HG03520 (cell line): ENCODE results near the gene SLC29A4.

Experiments used
- ATAC-seq: cut with Tn5 transposase; IDR thresholded peaks from one replicate; pipeline ENCODE4 v1.9.1; 2021; ENCODE audit warnings: mild to moderate bottlenecking, moderate library complexity; ENCODE audit not compliant: unreplicated experiment

The SLC29A4 gene

GRCh38 chr7:5350600-5351385 is 68.0 kb downstream of the SLC29A4 start:
- no peak for ATAC-seq

DNA sequence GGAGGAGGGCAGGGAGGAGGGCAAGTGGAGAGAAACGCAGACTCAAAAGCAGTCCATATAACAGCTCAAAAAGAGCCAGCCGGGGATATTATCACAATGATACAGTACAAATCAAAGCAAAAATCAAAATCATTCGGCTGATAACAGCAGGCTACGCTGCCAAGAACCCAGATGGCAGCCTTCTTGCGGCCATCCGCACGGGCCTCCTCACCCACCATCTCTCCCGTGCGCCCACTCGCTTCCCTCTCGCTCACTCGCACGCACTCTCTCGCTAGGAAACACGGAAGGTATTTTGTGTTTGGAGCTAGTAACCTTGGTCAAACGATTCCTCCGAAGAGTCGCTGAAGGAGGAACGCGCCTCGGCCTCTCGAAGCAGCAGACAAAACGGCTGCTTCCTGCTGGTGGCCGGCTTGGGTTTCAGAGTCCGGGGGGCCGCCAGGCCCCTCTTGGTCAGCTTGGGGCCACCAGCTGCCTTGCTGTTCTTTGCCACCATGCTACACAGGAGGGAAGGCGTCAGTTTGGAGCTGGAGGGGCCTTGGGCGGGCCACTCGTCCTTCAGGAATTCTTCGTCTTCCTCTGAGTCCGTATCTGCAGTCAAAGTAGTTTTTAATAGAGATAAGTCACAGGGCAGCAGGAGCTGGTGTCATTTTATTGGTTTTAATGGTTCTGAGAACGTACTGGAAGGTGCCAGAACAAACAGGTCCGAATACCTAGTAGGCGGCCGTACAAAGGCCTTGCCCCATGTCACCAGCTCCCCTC is 68.9 kb downstream of the SLC29A4 start:
- no peak for ATAC-seq

DNA sequence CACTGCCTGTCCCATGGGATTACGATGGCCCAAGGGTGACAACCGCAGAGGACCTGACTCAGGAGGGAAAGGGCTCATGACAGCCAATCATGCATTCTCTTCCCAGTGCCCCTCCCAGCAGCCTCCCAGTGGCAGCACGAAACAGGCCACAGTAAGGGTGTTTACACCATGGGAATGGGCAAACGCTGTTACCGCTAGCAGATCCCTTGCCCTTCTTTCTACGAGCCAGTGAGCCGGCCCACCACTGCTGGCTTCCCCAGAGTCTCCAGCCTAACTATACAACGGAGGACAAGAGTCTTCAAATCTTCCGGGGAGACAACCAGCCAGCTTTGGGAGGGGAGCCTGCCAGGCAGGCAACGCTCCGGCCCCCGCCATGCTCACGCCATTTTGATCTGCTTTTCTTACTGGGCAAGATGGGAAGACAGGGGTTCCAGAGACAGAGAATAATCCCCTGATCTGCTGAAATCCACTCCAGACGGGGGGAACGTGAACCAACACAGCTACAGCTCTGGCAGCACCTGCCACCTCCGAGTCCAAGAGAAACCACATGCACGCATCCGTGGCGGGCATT is 69.8 kb downstream of the SLC29A4 start:
- ATAC-seq = no peak

GRCh38 chr7:5354460-5355232 is 71.9 kb downstream of the SLC29A4 start:
- no peak for ATAC-seq
